GM12801 (cell line): ENCODE results near the gene NNAT.

Source experiments
- CTCF ChIP-seq: IDR thresholded peaks from one replicate; pipeline ENCODE4 v1.5.1; 2011; ENCODE audit warnings: control low read depth; ENCODE audit not compliant: insufficient read length; ENCODE audit errors: extremely low read depth

NNAT gene

GRCh38 chr20:37558306-37558705 is 37.3 kb downstream of the NNAT start:
- no peak for TF ChIP-seq CTCF

- TF ChIP-seq CTCF: no peak
Observed at GRCh38 chr20:37558779-37559178, 37.7 kb downstream of the NNAT start.

GRCh38 chr20:37559312-37560027 is 38.4 kb downstream of the NNAT start:
- no peak for TF ChIP-seq CTCF

GRCh38 chr20:37560629-37561028 is 39.6 kb downstream of the NNAT start:
- TF ChIP-seq CTCF: no peak

GRCh38 chr20:37562695-37563480 is 41.8 kb downstream of the NNAT start:
- TF ChIP-seq CTCF: no peak

GRCh38 chr20:37564016-37564387 is 43.0 kb downstream of the NNAT start:
- no peak for TF ChIP-seq CTCF

GRCh38 chr20:37564388-37565133 is 43.5 kb downstream of the NNAT start:
- no peak for TF ChIP-seq CTCF
